Spleen (tissue), 7 donors: ENCODE data around the gene LRRC57.

Experiments used
- POLR2A ChIP-seq, 3 donors: fragments of 450-650 bp; IDR thresholded peaks; one replicate each; pipeline ENCODE4 v1.5.1; 2017; ENCODE audit warnings: antibody characterized with exemption in 3 of 3, mild to moderate bottlenecking in 1 of 3
- POLR2AphosphoS5 ChIP-seq, 3 donors: sonication (generic); formaldehyde crosslinking; IDR thresholded peaks; one replicate each; pipeline ENCODE4 v1.5.1; 2017; ENCODE audit warnings: antibody characterized with exemption in 3 of 3
- TF ChIP-seq, protein P1 (sequence below), 11 experiments: fragments of 200-600 bp in 7 of 11; fragments of 450-650 bp in 4 of 11; sonication (generic) in 4 of 11; IDR thresholded peaks in 8 of 11; conservative IDR thresholded peaks in 3 of 11; 1 replicate in 7 of 11; 2 replicates in 4 of 11; pipeline versions ENCODE4 v1.4.0 to v1.8.0; 2016 to 2021; ENCODE audit warnings: antibody characterized with exemption in 11 of 11, inconsistent platforms in 4 of 11, mild to moderate bottlenecking in 1 of 11
- donor health status: DM: no; HTN: no; CAD: no; lungs with moderate emphysema.
- donor health status: DM: no; HTN: no; CAD: no.
- donor health status: DM: no; HTN: no; CAD: no.

DNA sequence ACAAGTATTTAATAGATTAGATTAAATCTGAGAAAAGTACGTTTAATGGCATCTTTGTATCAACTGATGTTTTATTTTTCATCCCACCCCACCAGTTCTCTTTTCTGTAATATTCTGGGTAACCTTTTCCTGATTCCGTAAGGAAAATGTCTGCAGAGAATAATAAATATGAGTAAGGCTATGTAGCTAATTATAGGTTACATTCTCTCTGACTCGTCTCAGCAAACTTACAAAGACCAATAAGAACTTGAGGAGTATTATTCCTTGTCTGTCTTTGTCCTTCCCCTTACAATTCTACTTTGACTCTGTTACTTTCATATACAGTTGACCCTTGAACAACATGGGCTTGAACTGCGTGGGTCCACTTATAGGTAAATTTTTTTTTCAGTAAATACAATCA lies 41.1 kb downstream of the LRRC57 start:
- TF ChIP-seq, protein P1, sequence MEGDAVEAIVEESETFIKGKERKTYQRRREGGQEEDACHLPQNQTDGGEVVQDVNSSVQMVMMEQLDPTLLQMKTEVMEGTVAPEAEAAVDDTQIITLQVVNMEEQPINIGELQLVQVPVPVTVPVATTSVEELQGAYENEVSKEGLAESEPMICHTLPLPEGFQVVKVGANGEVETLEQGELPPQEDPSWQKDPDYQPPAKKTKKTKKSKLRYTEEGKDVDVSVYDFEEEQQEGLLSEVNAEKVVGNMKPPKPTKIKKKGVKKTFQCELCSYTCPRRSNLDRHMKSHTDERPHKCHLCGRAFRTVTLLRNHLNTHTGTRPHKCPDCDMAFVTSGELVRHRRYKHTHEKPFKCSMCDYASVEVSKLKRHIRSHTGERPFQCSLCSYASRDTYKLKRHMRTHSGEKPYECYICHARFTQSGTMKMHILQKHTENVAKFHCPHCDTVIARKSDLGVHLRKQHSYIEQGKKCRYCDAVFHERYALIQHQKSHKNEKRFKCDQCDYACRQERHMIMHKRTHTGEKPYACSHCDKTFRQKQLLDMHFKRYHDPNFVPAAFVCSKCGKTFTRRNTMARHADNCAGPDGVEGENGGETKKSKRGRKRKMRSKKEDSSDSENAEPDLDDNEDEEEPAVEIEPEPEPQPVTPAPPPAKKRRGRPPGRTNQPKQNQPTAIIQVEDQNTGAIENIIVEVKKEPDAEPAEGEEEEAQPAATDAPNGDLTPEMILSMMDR (IDR thresholded peaks at IDR 0.05 in 8 of 11, conservative IDR thresholded peaks at IDR 0.05 in 3 of 11): no peak
- no peak for TF ChIP-seq POLR2AphosphoS5 (IDR thresholded peaks at IDR 0.05)
- no peak for TF ChIP-seq POLR2A (IDR thresholded peaks at IDR 0.05)
